ENCODE data around the gene FGL2. TPM values are rescaled to one million over a fixed set of nuclear protein-coding genes. Genes with fewer than 3 reads are reported as not detected.
"Not testable (repeated sequence)": the region's sequence is repeated elsewhere in the genome, so short reads cannot be mapped to it uniquely, and the experiment has no call there.

The FGL2 gene
- total RNA-seq, 4 donors from 2014 or later = 199 to 756 (median 378) TPM

DNA sequence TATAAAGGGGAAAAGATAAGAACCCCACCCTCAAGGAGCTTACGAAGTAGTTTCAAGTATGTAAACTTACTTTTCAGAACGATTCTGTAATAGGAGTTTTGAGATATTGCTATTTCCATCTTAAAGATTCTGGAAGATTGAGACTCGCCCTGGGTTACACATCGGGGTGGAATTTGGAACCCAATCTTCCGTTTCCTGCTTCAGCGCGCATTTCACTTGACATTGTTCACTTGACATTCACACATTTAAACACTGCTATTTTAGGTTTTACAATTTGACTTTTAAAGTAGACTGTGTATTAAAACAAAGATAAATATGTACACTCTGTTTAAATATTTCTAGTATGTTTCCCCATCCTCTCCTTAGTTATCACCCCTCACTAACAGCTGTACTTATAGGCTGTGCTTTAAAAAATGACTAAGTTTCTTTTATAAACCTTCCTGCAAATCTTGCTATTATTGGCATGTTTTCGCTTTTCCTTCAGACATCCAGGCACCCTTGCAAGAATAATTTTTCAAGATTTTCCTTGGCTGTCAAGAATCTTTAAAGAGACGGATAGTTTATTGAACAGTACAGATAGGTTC is 22.2 kb downstream of the FGL2 start:
- peak; percentile 43 for TF ChIP-seq POLR2AphosphoS5 (IDR thresholded peaks at IDR 0.05)
- H3K27me3 ChIP-seq, H3K4me3 ChIP-seq, H3K36me3 ChIP-seq, ATAC-seq, H3K9me3 ChIP-seq: not testable (repeated sequence)
- WGBS, 2 donors (ENCODE audit: low coverage in 1 of 2) = 15 to 16% methylated on average over 9 of the region's 9 CpGs
- H3K27ac ChIP-seq = peak overlapping the region; percentile 54 to 73 (median 68)
- H3K4me1 ChIP-seq = peaks cover 0 to 18% (median 0%) of the 10 kb centered on the region in 3 donors

DNA sequence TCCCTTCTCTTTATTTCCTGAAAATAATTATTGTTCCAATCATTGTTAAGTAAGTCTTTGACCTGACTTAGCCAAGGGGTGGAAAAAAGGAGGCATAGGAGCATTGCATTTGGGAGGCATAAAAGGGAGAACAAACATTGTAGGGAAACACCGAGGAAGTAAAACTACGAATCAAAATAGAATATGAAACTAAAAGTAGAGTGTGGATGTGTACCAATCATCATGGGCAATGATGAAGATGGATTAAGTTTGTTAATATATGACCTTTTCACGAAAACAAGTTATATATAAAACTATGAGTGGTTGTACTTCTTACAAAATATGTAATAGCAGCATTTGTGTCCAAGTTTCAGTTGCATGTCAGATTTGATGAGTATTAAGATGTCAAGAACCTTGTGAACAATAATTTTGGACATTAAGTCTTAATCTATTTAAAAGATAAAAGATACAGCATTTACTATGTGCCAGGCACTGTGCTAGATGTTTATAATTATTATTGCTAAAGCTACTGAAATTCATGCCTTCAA is 24.3 kb downstream of the FGL2 start:
- not testable (repeated sequence) for H3K36me3 ChIP-seq, ATAC-seq, H3K27me3 ChIP-seq, H3K4me3 ChIP-seq, H3K9me3 ChIP-seq
- 11 to 29% methylated on average over 1 to 2 of the region's 3 CpGs for WGBS, 2 donors (ENCODE audit: low coverage in 1 of 2)
- H3K27ac ChIP-seq = peak overlapping the region; percentile 33 to 73 (median 50)
- peaks cover 0 to 20% (median 0%) of the 10 kb centered on the region in 3 donors for H3K4me1 ChIP-seq

DNA sequence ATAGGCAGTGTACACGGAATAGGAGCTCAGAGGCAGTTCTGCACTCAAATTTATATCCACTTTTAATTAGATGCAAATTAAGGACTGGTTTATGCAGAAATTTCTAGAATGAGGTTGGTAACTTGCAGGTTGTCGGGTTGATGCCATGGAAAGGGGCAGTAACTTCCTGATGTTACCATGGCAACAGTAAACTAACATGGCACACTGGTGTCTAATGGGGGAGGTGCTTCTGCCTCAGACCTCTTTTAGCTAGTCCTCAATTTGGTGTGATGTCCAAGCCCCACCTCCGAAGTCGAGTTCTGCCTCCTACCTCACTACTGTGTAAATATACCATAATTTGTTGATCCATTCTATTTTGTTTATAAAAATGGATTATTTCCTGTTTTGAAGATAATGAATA is 25.2 kb downstream of the FGL2 start:
- WGBS, 2 donors (ENCODE audit: low coverage in 1 of 2) = no CpG with 5 or more reads among the region's 4 CpGs
- not testable (repeated sequence) for H3K27me3 ChIP-seq, H3K9me3 ChIP-seq, H3K4me3 ChIP-seq, H3K36me3 ChIP-seq, ATAC-seq
- Histone ChIP-seq H3K4me1 (peaks cover 0 to 20% (median 0%) of the 10 kb centered on the region in 3 donors), H3K27ac (peak overlapping the region in 2 of 4 donors; percentile 41 to 66)

GRCh38 chr7:77172437-77173172 is 27.0 kb downstream of the FGL2 start:
- not testable (repeated sequence) for H3K27me3 ChIP-seq, H3K36me3 ChIP-seq, ATAC-seq, H3K27ac ChIP-seq, H3K9me3 ChIP-seq, H3K4me3 ChIP-seq
- H3K4me1 ChIP-seq = peaks cover 0 to 14% (median 0%) of the 10 kb centered on the region in 3 donors
- WGBS, 2 donors (ENCODE audit: low coverage in 1 of 2) = 58 to 65% methylated on average over 2 to 6 of the region's 6 CpGs

- not testable (repeated sequence) for H3K9me3 ChIP-seq, H3K4me3 ChIP-seq, H3K36me3 ChIP-seq, H3K27me3 ChIP-seq, ATAC-seq, H3K27ac ChIP-seq
- H3K4me1 ChIP-seq = peaks cover 0 to 13% (median 0%) of the 10 kb centered on the region in 3 donors
- WGBS, 2 donors (ENCODE audit: low coverage in 1 of 2) = 68 to 87% methylated on average over 4 of the region's 4 CpGs
Measured at GRCh38 chr7:77171073-77171472, 28.5 kb downstream of the FGL2 start.

DNA sequence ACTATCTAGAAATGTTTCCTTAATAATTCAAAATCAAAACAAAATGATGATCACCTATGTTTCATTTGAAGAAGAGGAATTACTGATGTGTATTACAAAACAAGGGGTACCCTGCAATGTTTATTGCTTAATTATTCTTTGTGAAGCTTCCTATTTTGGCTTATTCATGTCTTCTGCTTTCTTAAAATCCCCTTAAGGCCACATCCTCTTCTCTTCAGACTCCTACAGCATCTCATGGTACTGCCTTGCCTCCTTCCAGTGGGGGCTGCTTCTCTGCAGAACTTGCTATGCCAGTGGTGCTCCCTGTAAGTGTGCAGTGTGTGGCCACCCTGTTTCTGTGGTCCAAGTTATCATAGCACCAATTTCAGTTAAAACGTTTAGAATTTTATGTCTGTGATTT is 42.2 kb downstream of the FGL2 start:
- Histone ChIP-seq H3K4me1 (peaks cover 0 to 15% (median 3%) of the 10 kb centered on the region in 3 donors), H3K9me3 (no peaks in the 10 kb centered on the region), H3K4me3 (no peak overlapping the region), H3K27ac (peak overlapping the region in 2 of 4 donors; percentile 46 to 61), H3K27me3 (no peaks in the 10 kb centered on the region), H3K36me3 (no peaks in the 10 kb centered on the region)
- ATAC-seq = peak; percentile 46
- TF ChIP-seq POLR2AphosphoS5 (IDR thresholded peaks at IDR 0.05) (no peak), POLR2A (IDR thresholded peaks at IDR 0.05) (no peak), EP300 (IDR thresholded peaks at IDR 0.05) (no peak), CTCF (IDR thresholded peaks at IDR 0.05) (no peak)
- 8% methylated on average over 1 of the region's 1 CpG; no CpG with 5 or more reads in 1 of the 2 donors for WGBS, 2 donors (ENCODE audit: low coverage in 1 of 2)

DNA sequence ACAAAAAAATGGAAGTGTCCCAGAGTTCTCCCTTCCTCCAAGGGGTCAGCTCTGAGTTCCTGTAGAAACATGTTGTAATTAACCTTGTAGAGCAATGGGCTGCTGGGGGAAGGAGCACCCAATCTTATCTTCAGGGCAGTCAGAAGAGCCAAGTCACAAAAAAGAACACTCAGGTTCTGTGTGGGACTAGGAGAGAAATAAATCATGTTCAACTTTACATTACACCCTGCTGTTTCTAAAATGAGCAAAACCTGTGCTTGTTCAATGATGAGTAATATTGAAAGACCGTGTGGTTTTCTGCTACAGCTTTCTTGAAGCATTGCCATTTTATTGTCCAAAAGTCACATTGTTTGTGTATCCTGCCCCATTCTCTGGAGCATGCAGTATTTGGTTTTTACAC is 42.6 kb downstream of the FGL2 start:
- H3K9me3 ChIP-seq, H3K27ac ChIP-seq, H3K4me3 ChIP-seq, H3K36me3 ChIP-seq, ATAC-seq, H3K27me3 ChIP-seq: not testable (repeated sequence)
- WGBS, 2 donors (ENCODE audit: low coverage in 1 of 2) = no CpG with 5 or more reads among the region's 1 CpG
- H3K4me1 ChIP-seq = peaks cover 0 to 18% (median 3%) of the 10 kb centered on the region in 3 donors

DNA sequence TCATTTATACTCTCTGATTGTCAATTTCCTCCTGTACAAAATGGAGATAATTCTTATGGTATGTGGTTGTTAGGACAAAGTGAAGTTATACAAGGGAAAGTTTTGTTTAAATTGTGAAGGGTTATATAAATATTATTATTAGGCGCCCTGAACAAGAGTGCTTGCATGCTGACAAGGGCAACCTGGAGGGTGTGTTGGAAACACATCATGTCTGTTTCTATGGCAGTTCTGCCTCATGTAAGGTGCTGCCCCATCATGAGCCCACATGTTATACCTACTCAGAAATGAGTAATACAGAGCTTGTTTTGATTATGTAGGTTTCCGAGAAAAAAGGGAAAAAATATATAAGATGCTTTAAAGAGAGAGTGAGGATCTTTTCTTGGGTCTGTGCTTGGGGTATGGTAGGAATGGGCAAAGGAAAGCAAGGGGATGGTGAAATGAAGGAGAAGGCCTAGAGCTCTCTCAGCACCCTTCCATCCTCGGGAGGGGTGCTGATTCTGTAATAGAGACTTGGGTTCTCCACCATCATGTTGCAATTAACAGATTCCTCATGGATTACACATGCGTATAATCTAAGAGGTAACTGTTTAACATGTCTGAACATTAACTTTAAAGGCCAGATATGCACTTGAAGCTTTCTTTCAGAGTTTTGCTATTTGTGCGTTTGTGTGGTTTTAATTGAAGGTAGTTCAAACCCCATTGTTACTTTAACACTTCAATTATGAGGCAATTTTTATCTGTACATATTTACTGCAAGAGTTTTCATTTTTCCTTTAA is 43.8 kb downstream of the FGL2 start:
- peak overlapping the region in 2 of 4 donors; percentile 54 to 61 for H3K27ac ChIP-seq
- 65 to 72% methylated on average over 2 to 4 of the region's 5 CpGs for WGBS, 2 donors (ENCODE audit: low coverage in 1 of 2)
- H3K4me1 ChIP-seq = peaks cover 0 to 18% (median 3%) of the 10 kb centered on the region in 3 donors
- not testable (repeated sequence) for H3K9me3 ChIP-seq, H3K4me3 ChIP-seq, ATAC-seq, H3K27me3 ChIP-seq, H3K36me3 ChIP-seq

DNA sequence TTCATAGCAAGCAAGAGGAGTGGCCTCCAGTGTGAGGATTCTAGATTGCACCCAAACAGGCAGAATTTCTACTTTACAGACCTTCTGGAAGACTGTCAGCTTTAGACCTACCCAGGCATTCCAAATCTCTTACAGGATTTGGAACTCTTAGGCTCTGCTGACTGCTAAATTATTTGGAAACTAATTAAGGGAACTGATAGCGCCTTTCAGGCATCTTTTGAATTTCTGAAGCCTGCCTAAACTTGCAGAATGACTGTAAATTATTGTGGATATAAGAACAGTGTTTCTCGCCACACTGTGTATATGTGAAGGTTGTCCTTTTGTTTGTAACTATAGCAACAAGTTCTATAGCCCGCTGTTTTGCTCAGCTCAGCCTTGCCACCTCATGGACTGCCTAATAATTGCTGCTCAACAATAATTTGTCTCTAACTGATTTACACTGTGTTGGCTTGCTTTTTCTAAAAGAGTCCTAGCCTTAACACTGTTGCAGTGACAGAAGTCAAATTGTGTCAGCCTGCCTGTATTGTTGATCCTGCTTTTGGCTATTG is 44.6 kb downstream of the FGL2 start:
- H3K4me3 ChIP-seq, H3K36me3 ChIP-seq, H3K9me3 ChIP-seq, H3K27me3 ChIP-seq: not testable (repeated sequence)
- peak; percentile 40 for ATAC-seq
- WGBS, 2 donors (ENCODE audit: low coverage in 1 of 2) = 20 to 58% methylated on average over 1 to 2 of the region's 3 CpGs
- Histone ChIP-seq H3K27ac (peak overlapping the region in 2 of 4 donors; percentile 44 to 61), H3K4me1 (peaks cover 0 to 18% (median 3%) of the 10 kb centered on the region in 3 donors)

DNA sequence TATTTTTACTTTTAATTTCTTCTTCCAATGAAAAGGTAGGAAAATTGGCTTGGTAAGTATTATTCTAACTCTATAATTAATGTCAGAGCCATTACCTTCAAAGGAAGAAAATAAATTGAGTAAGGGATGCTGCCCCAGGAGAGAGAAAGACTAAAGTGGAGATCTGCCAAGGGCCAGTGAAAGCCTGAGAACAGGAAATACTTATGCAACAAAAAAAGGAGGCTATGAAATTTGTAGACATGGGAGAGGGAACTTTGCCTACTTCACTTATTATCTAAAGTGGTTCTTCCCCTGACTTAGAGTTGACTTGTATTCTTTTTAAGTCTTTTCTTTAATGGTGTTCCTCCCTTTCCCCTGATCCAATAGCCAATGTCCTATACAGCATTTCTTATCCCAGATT is 47.4 kb downstream of the FGL2 start:
- not testable (repeated sequence) for H3K36me3 ChIP-seq, ATAC-seq, H3K4me3 ChIP-seq, H3K9me3 ChIP-seq, H3K27me3 ChIP-seq
- Histone ChIP-seq H3K27ac (peak overlapping the region in 1 of 4 donors; percentile 14), H3K4me1 (peaks cover 0 to 12% (median 0%) of the 10 kb centered on the region in 3 donors)
